Calu3 (cell line): ENCODE results near the gene TMEM106B. TPM values are rescaled to one million over a fixed set of nuclear protein-coding genes. Genes with fewer than 3 reads are reported as not detected.

Experiments used
- BruUV-seq: library from RNA; stranded (reverse); fragments of 400-500 nt; replicated peaks from 2 replicates; lab custom pipeline; 2021; lab: Mats Ljungman, UMichigan
- CTCF ChIA-PET: fragments of 300-600 bp; sonication (Branson Sonifier 250); formaldehyde crosslinking; loops from one replicate; lab custom pipeline; 2022; ENCODE audit warnings: antibody characterized with exemption; lab: Charles Lee
- DNase-seq: peaks from one replicate; pipeline ENCODE4 v3.0.0; 2022
- H3K27ac Mint-ChIP-seq: one replicate; pipeline ENCODE4 v1.8.0; 2022; ENCODE audit warnings: mixed read lengths; ENCODE audit not compliant: unreplicated experiment
- H3K27me3 Mint-ChIP-seq: one replicate; pipeline ENCODE4 v1.8.0; 2022; ENCODE audit warnings: mixed read lengths; ENCODE audit not compliant: unreplicated experiment
- H3K36me3 Mint-ChIP-seq: one replicate; pipeline ENCODE4 v1.8.0; 2022; ENCODE audit warnings: mild to moderate bottlenecking, moderate library complexity, mixed read lengths; ENCODE audit not compliant: insufficient read depth, unreplicated experiment
- H3K4me1 Mint-ChIP-seq: one replicate; pipeline ENCODE4 v1.8.0; 2022; ENCODE audit warnings: mild to moderate bottlenecking, low read depth, mixed read lengths; ENCODE audit not compliant: unreplicated experiment
- H3K4me3 Mint-ChIP-seq: one replicate; pipeline ENCODE4 v1.8.0; 2022; ENCODE audit warnings: mild to moderate bottlenecking, low read depth, moderate library complexity, mixed read lengths; ENCODE audit not compliant: unreplicated experiment
- H3K9me3 Mint-ChIP-seq: one replicate; pipeline ENCODE4 v1.8.0; 2022; ENCODE audit warnings: low read depth, mixed read lengths; ENCODE audit not compliant: unreplicated experiment
- CTCF ChIP-seq: fragments of 200-600 bp; IDR thresholded peaks from one replicate; pipeline ENCODE4 v1.8.0; 2022; ENCODE audit warnings: antibody characterized with exemption; ENCODE audit not compliant: unreplicated experiment
- intact Hi-C: fragments of 100-400 bp; cut with micrococcal nuclease; formaldehyde crosslinking; loops from one replicate; pipeline ENCODE4 v1.10.0; 2022; ENCODE audit not compliant: unreplicated experiment
- total RNA-seq: library from RNA; stranded (reverse); gene quantifications from 2 replicates; pipeline ENCODE4 v1.2.3, GENCODE V29; 2022

Gene TMEM106B
- total RNA-seq, 1 experiment from 2014 or later = 76.7 TPM

GRCh38 chr7:12229046-12229445, 18.0 kb downstream of the TMEM106B start:
- Mint-ChIP-seq H3K27me3 (no peaks in the 10 kb centered on the region), H3K27ac (no peak overlapping the region), H3K9me3 (peaks cover 4% of the 10 kb centered on the region), H3K4me1 (peaks cover 10% of the 10 kb centered on the region), H3K4me3 (no peak overlapping the region), H3K36me3 (peaks cover 28% of the 10 kb centered on the region)
- DNase-seq = no peak
- CTCF ChIA-PET = interaction anchor here (1.0 kb wide), 1 partner anchor 17 kb away, joined by 3 read pairs; no protein-coding TSS in a partner anchor
- no TSS peak for BruUV-seq
- TF ChIP-seq CTCF = no peak
- intact Hi-C loops = no loop called here

GRCh38 chr7:12231097-12231496, 20.0 kb downstream of the TMEM106B start:
- no peak for TF ChIP-seq CTCF

GRCh38 chr7:12233175-12233574, 22.1 kb downstream of the TMEM106B start:
- Mint-ChIP-seq H3K4me1 (no peaks in the 10 kb centered on the region), H3K9me3 (no peaks in the 10 kb centered on the region), H3K4me3 (no peak overlapping the region), H3K27me3 (no peaks in the 10 kb centered on the region), H3K36me3 (peaks cover 9% of the 10 kb centered on the region), H3K27ac (no peak overlapping the region)
- no peak for TF ChIP-seq CTCF
- CTCF ChIA-PET = no interaction called here
- BruUV-seq = no TSS peak
- DNase-seq = no peak
- intact Hi-C loops = loop anchor here (10.0 kb wide), 1 partner anchor 262 kb away; no protein-coding TSS in a partner anchor

More at GRCh38 chr7:12231097-12231496, 20.0 kb downstream of the TMEM106B start:
- no peak overlapping the region for H3K4me3 Mint-ChIP-seq
- H3K9me3 Mint-ChIP-seq = no peaks in the 10 kb centered on the region
- BruUV-seq = no TSS peak
- CTCF ChIA-PET = no interaction called here
- DNase-seq = no peak
- H3K36me3 Mint-ChIP-seq = peaks cover 14% of the 10 kb centered on the region
- H3K27ac Mint-ChIP-seq = no peak overlapping the region
- H3K4me1 Mint-ChIP-seq = peaks cover 7% of the 10 kb centered on the region
- intact Hi-C loops = loop anchor here (10.0 kb wide), 1 partner anchor 264 kb away; no protein-coding TSS in a partner anchor
- H3K27me3 Mint-ChIP-seq = no peaks in the 10 kb centered on the region

GRCh38 chr7:12234334-12234865, 23.3 kb downstream of the TMEM106B start:
- intact Hi-C loops = loop anchor here (10.0 kb wide), 1 partner anchor 260 kb away; no protein-coding TSS in a partner anchor
- DNase-seq = no peak
- no TSS peak for BruUV-seq
- Mint-ChIP-seq H3K36me3 (peaks cover 9% of the 10 kb centered on the region), H3K27ac (no peak overlapping the region), H3K4me1 (no peaks in the 10 kb centered on the region), H3K4me3 (no peak overlapping the region), H3K9me3 (no peaks in the 10 kb centered on the region), H3K27me3 (no peaks in the 10 kb centered on the region)
- CTCF ChIA-PET = no interaction called here
- no peak for TF ChIP-seq CTCF
